Astrocyte of the cerebellum (primary cell): ENCODE data around the gene PCGF6.
"Not testable (repeated sequence)": the region's sequence is repeated elsewhere in the genome, so short reads cannot be mapped to it uniquely, and the experiment has no call there.

Source experiments
- DNase-seq: peaks from one replicate; pipeline ENCODE4 v3.0.0-alpha.2; 2011; ENCODE audit warnings: low read depth
- H3K4me3 ChIP-seq: 2 replicates; pipeline ENCODE4 v1.5.1; 2011; ENCODE audit warnings: mild to moderate bottlenecking, low read depth, low read length, moderate library complexity
- CTCF ChIP-seq: IDR thresholded peaks from 2 replicates; pipeline ENCODE4 v1.5.1; 2012; ENCODE audit warnings: low read length, low read depth, moderate library complexity, mild to moderate bottlenecking; ENCODE audit errors: missing control alignments
- in situ Hi-C: cut with HindIII; loops from 2 replicates; pipeline ENCODE4 v1.10.0; 2017; ENCODE audit warnings: low sequenced_read_pairs

PCGF6 gene

GRCh38 chr10:103355906-103356599 lies 5.1 kb upstream of the PCGF6 start:
- H3K4me3 ChIP-seq: no peak overlapping the region
- in situ Hi-C loops: no loop called here
- DNase-seq: no peak
- no peak for TF ChIP-seq CTCF

DNA sequence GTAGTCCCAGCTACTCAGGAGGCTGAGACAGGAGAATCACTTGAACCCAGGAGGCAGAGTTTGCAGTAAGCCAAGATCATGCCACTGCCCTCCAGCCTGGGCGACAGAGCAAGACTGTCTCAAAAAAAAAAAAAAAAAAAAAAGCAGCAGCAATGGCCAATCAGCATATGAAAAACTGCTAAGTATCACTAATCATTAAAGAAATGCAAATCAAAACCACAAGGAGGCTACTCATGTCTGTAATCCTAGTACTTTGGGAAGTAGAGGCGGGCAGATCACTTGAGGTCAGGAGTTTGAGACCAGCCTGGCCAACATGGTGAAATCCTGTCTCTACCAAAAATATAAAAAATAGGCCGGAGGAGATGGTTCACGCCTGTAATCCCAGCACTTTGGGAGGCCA lies 3.6 kb upstream of the PCGF6 start:
- H3K4me3 ChIP-seq, DNase-seq, in situ Hi-C loops: not testable (repeated sequence)

GRCh38 chr10:103353281-103353680 lies 2.3 kb upstream of the PCGF6 start:
- no peak for TF ChIP-seq CTCF
- in situ Hi-C loops: no loop called here
- H3K4me3 ChIP-seq: no peak overlapping the region
- no peak for DNase-seq

GRCh38 chr10:103350175-103350516 lies 794 bp downstream of the PCGF6 start:
- DNase-seq: no peak
- in situ Hi-C loops: no loop called here

DNA sequence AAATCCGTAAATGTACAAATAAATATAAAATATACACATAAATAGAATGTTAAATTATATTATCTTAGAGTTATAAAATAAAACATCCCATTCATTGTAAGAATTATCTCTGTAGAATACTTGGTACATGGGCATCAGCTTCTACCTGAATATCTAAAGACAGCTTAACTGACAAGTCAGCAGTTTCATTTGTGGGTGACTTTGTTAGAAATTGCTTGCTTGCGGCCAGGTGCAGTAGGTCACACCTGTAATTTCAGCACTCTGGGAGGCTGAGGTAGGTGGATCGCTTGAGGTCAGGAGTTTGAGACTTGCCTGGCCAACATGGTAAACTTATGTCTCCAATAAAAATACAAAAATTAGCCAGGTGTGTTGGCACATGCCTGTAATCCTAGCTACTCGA lies 14.6 kb downstream of the PCGF6 start:
- no peak for DNase-seq
- no peak for TF ChIP-seq CTCF
- in situ Hi-C loops: no loop called here
- no peak overlapping the region for H3K4me3 ChIP-seq

More at GRCh38 chr10:103350175-103350516, 794 bp downstream of the PCGF6 start:
- TF ChIP-seq CTCF: no peak
- peak overlapping the region; percentile 72 for H3K4me3 ChIP-seq

DNA sequence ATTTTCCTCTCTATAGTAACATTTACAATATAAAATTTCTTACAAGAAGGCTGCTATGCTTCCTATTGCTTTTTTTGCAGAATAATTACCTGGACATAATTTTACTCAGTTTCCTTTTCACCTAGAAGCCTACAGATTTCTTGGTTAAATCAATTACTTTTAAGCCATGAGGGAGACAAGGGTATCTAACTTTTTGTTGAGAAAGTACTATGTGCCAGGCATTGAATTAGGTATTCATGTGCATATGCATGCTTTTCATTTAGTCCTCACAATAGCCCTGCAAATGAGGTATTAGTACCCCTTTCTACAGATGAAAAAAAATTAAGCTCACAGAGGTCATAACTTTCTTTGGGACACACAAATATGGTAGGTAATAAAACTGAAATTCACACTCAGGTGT lies 16.4 kb downstream of the PCGF6 start:
- no peak for DNase-seq
- TF ChIP-seq CTCF: no peak
- H3K4me3 ChIP-seq: no peak overlapping the region
- in situ Hi-C loops: no loop called here

- in situ Hi-C loops: no loop called here
- no peak for DNase-seq
- H3K4me3 ChIP-seq: no peak overlapping the region
- TF ChIP-seq CTCF: peak; percentile 34
Observed at GRCh38 chr10:103333934-103334520, 16.9 kb downstream of the PCGF6 start.
